IPS DF 4.7 (cell line): Measurements from ENCODE around the gene CIAO2B.
"Not testable (repeated sequence)": the region's sequence is repeated elsewhere in the genome, so short reads cannot be mapped to it uniquely, and the experiment has no call there.

ENCODE experiments used
- DNase-seq: peaks from one replicate; pipeline ENCODE4 v3.0.0-alpha.2; 2013; ENCODE audit warnings: low spot score; ENCODE audit errors: extremely low read depth

Gene CIAO2B

DNA sequence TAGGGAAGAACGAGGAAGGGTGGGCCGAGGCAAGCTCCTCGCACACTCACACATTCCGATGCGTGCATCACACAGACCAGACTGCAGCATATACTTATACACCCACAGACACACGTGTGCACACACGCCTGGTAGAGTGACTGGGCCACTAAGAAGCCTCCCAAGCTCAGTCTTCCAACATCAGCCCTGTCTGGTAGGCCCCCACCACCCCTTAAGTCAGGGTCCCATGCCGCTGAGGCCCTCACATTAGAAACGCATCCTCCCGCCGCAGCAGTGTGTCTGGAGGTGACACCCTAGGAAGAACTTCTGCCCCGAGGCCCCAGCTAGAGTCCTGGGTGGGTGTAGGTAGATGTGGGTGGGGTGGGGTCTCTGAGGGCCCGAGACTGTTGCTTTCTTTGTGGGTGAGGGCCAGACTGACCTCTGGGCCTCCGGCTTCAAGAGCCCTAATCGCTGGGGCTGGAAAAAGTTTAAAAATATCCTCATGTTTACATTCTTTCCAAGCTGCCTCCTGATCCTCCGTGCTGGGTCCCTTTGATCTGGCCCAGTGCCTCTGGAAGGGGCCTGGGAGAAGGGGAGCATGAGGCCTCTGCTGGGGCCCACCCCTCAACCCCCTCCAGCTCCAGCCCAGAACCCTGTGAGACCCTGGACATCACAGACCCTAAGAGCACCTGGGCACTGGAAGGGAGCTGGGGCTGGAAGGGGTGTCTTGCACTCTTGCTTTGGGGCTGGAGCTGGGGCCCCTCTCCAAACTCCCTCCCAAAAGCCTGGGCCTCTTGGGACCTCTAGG is 29.2 kb downstream of the CIAO2B start:
- DNase-seq: no peak

DNA sequence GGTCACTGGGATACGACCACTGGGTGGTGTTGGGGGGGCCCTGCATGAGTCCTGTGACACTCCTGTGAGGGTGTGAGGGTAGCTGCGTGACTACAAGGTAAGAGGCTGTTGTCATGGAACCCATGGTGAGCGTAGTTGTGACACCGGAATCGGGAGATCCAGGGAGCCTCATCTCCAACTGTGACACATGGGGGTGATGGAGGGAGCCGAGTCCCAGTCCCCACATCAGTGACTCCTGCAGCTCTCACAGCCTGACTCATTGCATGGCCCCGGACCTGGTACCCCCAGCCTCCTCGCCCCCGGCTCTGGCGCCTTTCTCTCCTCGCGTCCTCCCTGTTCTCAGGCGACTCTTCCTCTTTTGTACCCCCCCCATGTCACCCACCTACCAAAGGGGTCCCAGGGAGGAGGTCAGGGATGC is 29.8 kb downstream of the CIAO2B start:
- no peak for DNase-seq

DNA sequence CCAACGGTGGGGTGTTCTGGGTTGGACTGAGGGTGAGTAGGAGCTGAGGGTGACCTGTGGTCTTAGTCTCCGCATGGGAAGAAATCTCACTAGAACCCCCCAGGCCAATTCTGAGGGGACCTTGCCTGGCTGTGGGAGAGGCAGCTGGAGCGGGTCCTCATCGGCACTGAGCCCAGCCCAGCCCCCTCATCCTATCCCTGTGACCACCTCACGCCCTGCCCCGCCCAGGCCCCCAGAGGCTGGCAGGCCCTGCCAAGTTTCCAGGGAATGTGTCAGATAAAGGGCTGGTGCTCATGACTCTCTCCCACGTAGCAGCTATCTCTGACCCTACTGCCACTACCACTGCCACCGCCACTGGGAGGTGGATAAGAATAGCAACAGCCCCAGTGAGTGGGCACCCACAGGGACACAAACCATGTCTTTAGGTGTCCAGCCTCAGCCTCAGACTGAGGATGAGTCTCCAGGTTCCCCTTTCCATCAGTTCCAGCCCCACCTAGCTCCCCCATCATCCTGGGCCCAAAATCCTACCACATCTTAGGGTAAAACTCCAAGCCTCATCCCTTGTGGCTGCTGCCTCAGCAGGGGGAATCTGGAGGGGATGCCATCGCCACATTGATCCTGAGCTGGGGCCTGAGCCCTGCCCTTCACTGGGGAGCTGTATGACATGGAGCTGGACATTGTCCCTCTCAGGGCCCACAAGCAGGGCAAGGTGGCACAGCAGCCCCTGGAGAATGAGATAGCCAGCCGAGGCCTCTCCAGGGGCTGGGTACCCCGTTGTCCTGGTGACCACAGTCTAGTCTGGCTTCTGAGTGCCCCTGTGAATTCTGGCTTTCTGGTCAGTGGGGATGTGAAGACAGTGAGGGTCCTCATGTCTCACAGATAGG is 30.4 kb downstream of the CIAO2B start:
- DNase-seq: no peak

DNA sequence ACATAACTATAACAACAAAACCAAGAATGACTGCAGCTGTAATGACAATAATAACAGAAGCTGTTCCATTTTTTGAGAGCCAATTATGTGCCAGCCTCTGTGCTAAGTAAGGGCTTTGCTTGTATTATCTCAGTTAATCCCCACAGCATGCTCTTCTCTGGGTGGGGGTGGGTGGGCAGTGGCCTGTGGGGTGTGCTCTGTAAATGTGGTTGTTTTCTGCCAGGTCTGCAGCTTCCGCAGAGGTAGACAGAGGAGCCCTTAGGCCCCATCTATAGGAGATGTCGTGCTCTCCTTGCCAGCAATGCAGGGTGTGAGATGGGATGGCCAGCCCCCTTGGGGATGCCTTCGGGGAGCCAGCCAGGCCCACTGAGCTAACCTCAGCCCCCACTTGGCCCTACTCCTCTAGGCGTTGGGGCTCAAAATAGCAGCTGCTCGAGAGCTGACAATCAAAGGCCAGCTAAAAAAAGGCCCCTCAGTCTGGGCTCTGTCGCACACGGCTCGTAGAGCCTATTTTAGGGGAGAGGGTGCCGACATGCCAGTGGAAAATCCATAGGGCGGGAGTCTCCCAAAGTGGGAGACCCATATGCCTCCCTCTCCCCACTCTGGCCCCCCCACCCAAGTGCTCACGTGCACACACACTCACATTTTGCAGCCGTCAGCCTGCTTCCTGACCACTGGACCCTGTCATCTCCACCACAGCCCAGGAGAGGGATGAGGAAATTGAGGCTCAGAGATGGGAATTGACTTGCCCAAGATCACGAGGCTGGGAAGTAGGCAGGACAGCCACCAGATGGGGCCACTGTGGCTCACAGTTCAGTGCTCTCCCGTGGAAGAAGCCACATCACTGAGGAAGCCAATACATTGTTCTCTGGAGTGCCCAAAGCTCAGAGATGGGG is 31.3 kb downstream of the CIAO2B start:
- DNase-seq: no peak

DNA sequence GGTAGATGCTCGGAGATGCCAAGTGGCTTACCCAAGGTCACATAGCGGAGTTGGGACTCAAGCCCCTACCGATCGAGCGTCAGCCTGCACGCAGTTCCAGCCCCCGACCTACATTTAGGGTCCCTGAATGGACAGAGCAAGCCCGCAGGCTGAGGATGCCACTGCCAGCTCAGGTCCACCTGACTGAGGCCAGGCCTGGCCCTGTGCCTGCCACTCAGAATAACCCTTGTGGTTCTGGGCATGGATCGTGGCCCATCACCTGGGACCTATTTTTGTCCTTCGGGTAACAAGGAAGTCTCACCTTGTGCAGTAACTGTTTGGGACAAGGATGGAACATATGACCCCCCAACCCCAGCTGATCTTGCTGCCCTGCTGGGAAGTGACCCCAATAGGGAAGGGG is 32.6 kb downstream of the CIAO2B start:
- DNase-seq: no peak

GRCh38 chr16:66900721-66901441 is 33.3 kb downstream of the CIAO2B start:
- DNase-seq: no peak

DNA sequence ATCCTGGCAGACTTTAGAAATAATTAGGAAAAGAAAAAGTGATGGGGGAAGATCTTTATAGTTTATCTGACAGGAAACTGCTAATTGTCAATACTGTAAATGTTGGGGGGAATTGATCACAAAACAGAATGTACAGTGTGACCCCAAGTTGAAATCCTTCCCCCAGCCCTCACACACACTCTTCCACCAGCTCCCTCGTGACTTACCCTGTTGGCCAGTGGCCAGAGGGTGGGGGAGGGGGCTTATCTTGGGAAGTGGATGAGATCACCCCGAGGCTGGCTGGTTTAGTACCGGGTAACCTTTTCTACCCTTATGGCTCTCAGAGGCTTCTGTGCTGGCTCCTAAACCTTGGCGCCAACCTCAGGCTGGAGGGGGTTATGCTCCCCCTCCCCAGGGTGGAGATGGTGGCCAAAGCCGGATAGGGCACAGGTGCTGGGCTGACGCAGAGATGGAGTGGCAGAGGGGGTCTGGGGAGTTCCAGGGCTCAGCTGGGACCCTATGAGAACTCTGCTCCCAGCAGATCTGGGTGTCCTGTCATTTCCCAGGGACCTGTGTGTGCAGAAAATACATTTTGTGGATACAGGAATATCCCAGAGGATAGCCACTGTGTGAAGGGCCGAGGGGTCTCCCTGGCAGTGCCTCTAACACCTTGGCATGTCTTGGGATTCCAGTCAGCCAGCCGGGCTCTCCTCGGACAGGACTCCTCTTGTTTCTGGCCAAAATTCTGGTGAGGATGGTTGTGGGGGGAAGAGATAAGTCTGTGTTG is 34.1 kb downstream of the CIAO2B start:
- no peak for DNase-seq

DNA sequence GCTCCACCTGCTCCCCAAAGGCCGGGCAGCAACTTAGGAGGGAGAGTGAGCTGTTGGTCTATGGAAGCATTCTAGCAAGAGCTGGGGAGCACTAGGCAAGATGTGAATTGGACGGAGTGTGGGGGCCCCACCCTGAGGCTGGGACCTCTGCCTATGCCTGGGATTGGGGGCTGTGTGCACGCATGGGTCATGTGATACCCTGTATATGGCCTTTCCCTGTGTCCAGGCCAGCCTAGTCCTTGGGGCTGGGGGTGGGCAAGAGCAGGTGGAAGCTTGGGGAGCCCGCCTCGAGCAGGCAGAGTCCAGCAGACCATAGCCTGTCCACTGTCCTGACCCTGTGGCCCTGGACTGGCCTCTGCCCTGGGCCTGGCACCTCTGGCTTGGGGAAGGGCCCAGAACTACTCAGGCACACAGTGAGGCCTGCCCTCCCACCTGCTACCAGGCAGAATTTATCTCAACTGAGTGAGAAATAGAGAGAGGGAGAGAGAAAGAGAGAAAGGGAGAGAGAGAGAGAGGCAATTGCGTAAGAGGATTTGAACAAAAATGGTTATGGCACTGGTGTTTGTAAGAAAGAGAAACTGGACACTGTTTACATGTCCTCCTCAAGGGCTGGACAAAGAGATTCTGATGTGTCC is 34.8 kb downstream of the CIAO2B start:
- DNase-seq: no peak

GRCh38 chr16:66898933-66899309 is 35.3 kb downstream of the CIAO2B start:
- DNase-seq: no peak

- DNase-seq: no peak
Measured at GRCh38 chr16:66898207-66898606, 36.0 kb downstream of the CIAO2B start.

DNA sequence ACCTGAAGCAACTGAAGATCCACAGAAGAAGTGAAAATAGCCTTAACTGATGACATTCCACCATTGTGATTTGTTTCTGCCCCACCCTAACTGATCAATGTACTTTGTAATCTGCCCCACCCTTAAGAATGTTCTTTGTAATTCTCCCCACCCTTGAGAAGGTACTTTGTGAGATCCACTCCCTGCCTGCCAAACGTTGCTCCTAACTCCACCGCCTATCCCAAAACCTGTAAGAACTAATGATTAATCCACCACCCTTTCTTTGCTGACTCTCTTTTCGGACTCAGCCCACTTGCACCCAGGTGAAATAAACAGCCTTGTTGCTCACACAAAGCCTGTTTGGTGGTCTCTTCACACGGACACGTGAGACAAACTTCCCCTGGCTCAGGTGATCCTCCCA is 37.5 kb downstream of the CIAO2B start:
- not testable (repeated sequence) for DNase-seq

DNA sequence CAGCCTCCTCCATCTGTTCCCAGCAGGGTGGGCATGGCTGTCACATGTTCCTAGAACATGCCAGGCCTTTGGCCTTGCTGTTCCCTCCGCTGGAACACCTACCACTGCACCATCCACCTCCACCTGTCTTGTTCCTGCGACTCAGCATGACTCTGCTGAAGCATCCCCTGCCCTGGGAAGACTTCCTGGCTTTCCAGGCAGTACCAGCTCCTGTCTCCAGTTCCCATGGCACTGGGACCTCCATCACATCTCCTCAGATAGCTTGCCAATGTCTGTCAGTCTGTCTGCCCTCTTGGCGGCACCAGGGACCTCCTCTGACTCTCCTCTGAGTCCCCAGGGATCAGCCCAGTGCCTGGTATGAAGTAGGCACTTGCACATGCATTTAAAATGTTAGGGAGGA is 38.2 kb downstream of the CIAO2B start:
- no peak for DNase-seq

DNA sequence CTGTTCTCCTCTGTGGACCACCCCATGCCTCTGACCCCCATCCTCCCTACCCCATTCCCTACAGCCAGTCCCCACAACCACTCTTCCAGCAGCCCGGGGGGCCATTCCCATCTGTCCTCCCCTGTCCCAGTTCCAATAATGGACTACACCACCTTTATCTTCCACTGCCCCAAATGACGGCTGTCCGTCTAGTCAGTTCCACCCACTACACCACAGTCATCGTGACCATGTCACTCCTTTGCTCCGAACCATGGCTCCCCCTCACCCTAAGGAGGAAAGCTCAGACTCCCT is 38.6 kb downstream of the CIAO2B start:
- DNase-seq: no peak

DNA sequence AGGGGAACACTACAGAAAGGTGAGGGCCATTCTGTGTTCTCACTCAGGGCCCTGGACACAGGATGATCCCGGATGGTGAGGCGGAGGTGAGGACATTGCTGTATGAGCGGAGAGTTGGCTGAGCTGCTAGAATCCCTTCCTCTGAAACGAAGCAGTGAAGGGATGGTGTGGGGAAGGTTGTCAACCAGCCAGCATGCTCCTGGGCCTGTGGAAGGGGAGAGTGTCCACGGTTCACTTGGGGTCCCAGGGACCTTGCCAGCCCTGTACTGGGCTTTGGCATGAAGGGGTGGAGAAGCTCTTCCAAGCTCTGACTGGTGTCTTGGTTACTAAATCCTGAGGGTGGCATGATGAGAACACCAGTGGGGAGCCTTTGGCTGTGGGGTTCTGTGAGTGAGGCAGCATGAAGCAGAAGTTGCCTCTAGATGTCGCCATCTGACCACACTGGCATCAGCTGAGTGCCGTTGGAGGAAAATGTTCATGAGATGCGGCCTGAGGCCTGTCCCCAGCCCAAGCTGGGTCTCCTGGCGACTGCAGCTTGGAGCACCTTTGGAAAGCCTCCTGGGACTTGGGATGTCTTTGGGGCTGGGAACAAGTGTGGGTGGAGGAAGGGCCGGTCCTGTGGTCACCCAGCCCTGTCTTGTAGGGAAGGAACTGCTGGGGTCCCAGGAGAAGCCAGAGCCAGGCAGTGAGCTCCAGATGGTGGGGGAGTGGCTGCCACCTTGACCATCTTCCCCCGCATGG is 39.1 kb downstream of the CIAO2B start:
- no peak for DNase-seq

GRCh38 chr16:66894055-66894454 is 40.1 kb downstream of the CIAO2B start:
- no peak for DNase-seq

DNA sequence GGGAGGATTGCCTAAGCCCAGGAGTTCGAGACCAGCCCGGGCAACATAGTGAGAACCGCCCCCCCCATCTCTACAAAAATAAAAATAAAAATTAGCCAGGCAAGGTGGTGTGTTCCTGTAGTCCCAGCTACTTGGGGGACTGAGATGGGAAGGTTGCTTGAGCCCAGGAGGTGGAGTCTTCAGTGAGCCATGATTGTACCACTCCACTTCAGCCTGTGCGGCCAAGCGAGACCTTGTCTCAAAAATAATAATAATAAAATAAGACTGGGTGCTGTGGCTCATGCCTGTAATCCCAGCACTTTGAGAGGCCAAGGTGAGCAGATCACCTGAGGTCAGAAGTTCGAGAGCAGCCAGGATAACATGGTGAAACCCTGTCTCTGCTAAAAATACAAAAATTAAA is 42.4 kb downstream of the CIAO2B start:
- DNase-seq: no peak

DNA sequence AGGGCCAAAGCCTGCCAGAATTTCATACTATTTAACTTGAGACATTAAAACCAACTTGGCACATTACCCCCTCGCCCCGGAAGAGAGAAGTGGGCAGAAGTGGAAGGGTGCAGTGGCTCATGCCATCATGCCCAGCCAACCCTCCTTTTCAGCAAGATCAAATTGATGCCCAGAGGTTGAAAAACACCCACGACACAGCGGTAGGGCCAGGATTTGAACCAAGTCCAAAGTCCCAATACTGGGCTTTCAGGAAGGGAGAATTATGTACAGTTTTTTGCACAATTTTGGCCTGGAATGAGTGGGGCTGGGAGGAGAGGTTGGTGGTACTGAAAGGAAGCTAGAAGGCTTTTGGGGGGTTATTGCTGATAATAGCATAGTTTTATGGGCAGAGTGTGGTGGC is 42.8 kb downstream of the CIAO2B start:
- DNase-seq: no peak

GRCh38 chr16:66890799-66891198 is 43.4 kb downstream of the CIAO2B start:
- DNase-seq: no peak

DNA sequence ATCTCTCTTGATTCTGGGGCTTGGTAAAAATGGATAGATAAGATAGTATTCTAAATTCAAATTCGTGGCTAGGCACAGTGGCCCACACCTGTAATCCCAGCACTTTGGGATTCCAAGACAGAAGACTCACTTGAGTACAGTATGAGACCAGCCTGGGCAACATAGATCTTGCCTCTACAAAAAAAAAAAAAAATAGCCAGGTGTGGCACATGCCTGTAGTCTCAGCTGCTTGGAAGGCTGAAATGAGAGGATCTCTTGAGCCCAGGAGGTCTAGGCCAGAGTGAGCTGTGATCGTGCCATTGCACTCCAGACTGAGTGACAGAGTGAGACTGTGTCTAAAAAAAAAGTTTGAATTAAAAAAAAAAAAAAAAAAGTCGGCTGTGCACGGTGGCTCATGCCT is 44.6 kb downstream of the CIAO2B start:
- DNase-seq: no peak
